H9 (cell line): ENCODE data around the gene ALPG. TPM values are rescaled to one million over a fixed set of nuclear protein-coding genes. Genes with fewer than 3 reads are reported as not detected.
"Not testable (repeated sequence)": the region's sequence is repeated elsewhere in the genome, so short reads cannot be mapped to it uniquely, and the experiment has no call there.

Experiments used
- DNase-seq: peaks from one replicate; pipeline ENCODE4 v3.0.0-alpha.2; 2017
- H2AFZ ChIP-seq: one replicate; pipeline ENCODE4 v1.6.1; 2013; ENCODE audit warnings: mild to moderate bottlenecking, low read length, control low read depth, moderate library complexity
- H2AK5ac ChIP-seq: 2 replicates; pipeline ENCODE4 v1.6.1; 2013; ENCODE audit warnings: low read length, control low read depth, mixed read lengths; ENCODE audit not compliant: insufficient read length
- H2BK120ac ChIP-seq: one replicate; pipeline ENCODE4 v1.6.1; 2013; ENCODE audit warnings: low read depth, mild to moderate bottlenecking, low read length, control low read depth, inconsistent platforms; ENCODE audit not compliant: poor library complexity, severe bottlenecking
- H2BK12ac ChIP-seq: 2 replicates; pipeline ENCODE4 v1.6.1; 2013; ENCODE audit warnings: low read length, control low read depth, mixed read lengths, low read depth; ENCODE audit not compliant: insufficient read length
- H2BK15ac ChIP-seq: 2 replicates; pipeline ENCODE4 v1.6.1; 2013; ENCODE audit warnings: low read depth, low read length, control low read depth
- H2BK20ac ChIP-seq: one replicate; pipeline ENCODE4 v1.6.1; 2013; ENCODE audit warnings: low read depth, mild to moderate bottlenecking, low read length, control low read depth, inconsistent platforms; ENCODE audit not compliant: poor library complexity, severe bottlenecking
- H2BK5ac ChIP-seq: 2 replicates; pipeline ENCODE4 v1.6.1; 2013; ENCODE audit warnings: low read length, control low read depth, mixed read lengths; ENCODE audit not compliant: insufficient read length
- H3K14ac ChIP-seq: 2 replicates; pipeline ENCODE4 v1.6.1; 2013; ENCODE audit warnings: low read length, control low read depth; ENCODE audit not compliant: insufficient read depth
- H3K18ac ChIP-seq: 2 replicates; pipeline ENCODE4 v1.6.1; 2013; ENCODE audit warnings: low read depth, mild to moderate bottlenecking, mixed read lengths, low read length, control low read depth; ENCODE audit not compliant: insufficient read length
- H3K23ac ChIP-seq: 2 replicates; pipeline ENCODE4 v1.6.1; 2013; ENCODE audit warnings: low read length, control low read depth, mixed read lengths, low read depth; ENCODE audit not compliant: insufficient read length
- H3K23me2 ChIP-seq: 2 replicates; pipeline ENCODE4 v1.6.1; 2013; ENCODE audit warnings: low read depth, mild to moderate bottlenecking, mixed read lengths, low read length, control low read depth; ENCODE audit not compliant: insufficient read length, poor library complexity, severe bottlenecking
- H3K27ac ChIP-seq: 2 replicates; pipeline ENCODE4 v1.5.1; 2013; ENCODE audit warnings: low read length, control low read depth, mixed read lengths, low read depth; ENCODE audit not compliant: insufficient read length
- H3K27me3 ChIP-seq: 2 replicates; pipeline ENCODE4 v1.6.1; 2013; ENCODE audit warnings: low read length, control low read depth, inconsistent platforms; ENCODE audit not compliant: insufficient read depth
- H3K4ac ChIP-seq: 2 replicates; pipeline ENCODE4 v1.6.1; 2013; ENCODE audit warnings: low read depth, mild to moderate bottlenecking, control low read depth, inconsistent platforms, low read length, moderate library complexity
- H3K4me1 ChIP-seq: 2 replicates; pipeline ENCODE4 v1.6.1; 2013; ENCODE audit warnings: low read length, control low read depth, inconsistent platforms; ENCODE audit not compliant: insufficient read depth
- H3K4me2 ChIP-seq: 2 replicates; pipeline ENCODE4 v1.6.1; 2013; ENCODE audit warnings: low read length, control low read depth, mixed read lengths; ENCODE audit not compliant: insufficient read length, insufficient read depth
- H3K56ac ChIP-seq: 2 replicates; pipeline ENCODE4 v1.6.1; 2013; ENCODE audit warnings: low read depth, mild to moderate bottlenecking, mixed read lengths, low read length, control low read depth; ENCODE audit not compliant: insufficient read length
- H3K79me1 ChIP-seq: 2 replicates; pipeline ENCODE4 v1.6.1; 2013; ENCODE audit warnings: low read depth, mild to moderate bottlenecking, moderate library complexity, low read length, control low read depth, inconsistent platforms; ENCODE audit not compliant: insufficient read depth, poor library complexity, severe bottlenecking
- H3K79me2 ChIP-seq: 2 replicates; pipeline ENCODE4 v1.6.1; 2013; ENCODE audit warnings: low read length, control low read depth, inconsistent platforms; ENCODE audit not compliant: insufficient read depth
- H3K9ac ChIP-seq: 2 replicates; pipeline ENCODE4 v1.6.1; 2013; ENCODE audit warnings: low read length, control low read depth, mixed read lengths; ENCODE audit not compliant: insufficient read length; ENCODE audit errors: extremely low read depth
- H3K9me3 ChIP-seq: one replicate; pipeline ENCODE4 v1.6.1; 2013; ENCODE audit warnings: low read depth, low read length, inconsistent platforms; ENCODE audit not compliant: control insufficient read depth
- H3T11ph ChIP-seq: one replicate; pipeline ENCODE4 v1.6.1; 2013; ENCODE audit warnings: mild to moderate bottlenecking, low read length, control low read depth, inconsistent platforms
- H4K20me1 ChIP-seq: one replicate; pipeline ENCODE4 v1.6.1; 2013; ENCODE audit not compliant: control insufficient read depth, insufficient read length, insufficient read depth
- H4K5ac ChIP-seq: 2 replicates; pipeline ENCODE4 v1.6.1; 2013; ENCODE audit warnings: low read depth, mild to moderate bottlenecking, mixed read lengths, low read length, control low read depth; ENCODE audit not compliant: insufficient read length
- H4K8ac ChIP-seq: replicated peaks from 2 replicates; pipeline ENCODE4 v1.6.1; 2013; ENCODE audit warnings: low read length, control low read depth, mixed read lengths, low read depth; ENCODE audit not compliant: insufficient read length
- H4K91ac ChIP-seq: 2 replicates; pipeline ENCODE4 v1.6.1; 2013; ENCODE audit warnings: low read depth, mild to moderate bottlenecking, moderate library complexity, mixed read lengths, low read length, control low read depth; ENCODE audit not compliant: insufficient read length
- H3K27ac Mint-ChIP-seq, 3 experiments: 2 replicates in 2 of 3; 3 replicates in 1 of 3; pipeline ENCODE4 v1.8.0; 2020 to 2021; ENCODE audit warnings: mixed read lengths in 3 of 3, mild to moderate bottlenecking in 1 of 3, moderate library complexity in 1 of 3
- H3K27me3 Mint-ChIP-seq: 2 replicates; pipeline ENCODE4 v1.8.0; 2021; ENCODE audit warnings: low read depth, mild to moderate bottlenecking, moderate library complexity, mixed read lengths
- H3K36me3 Mint-ChIP-seq, 3 experiments: 2 replicates in 2 of 3; 3 replicates in 1 of 3; pipeline ENCODE4 v1.8.0; 2020 to 2021; ENCODE audit warnings: low read depth in 3 of 3, mixed read lengths in 3 of 3; ENCODE audit not compliant: insufficient read depth in 1 of 3
- H3K4me1 Mint-ChIP-seq, 2 experiments: 2 replicates each; pipeline ENCODE4 v1.8.0; 2020; ENCODE audit warnings: mixed read lengths in 2 of 2
- H3K4me3 Mint-ChIP-seq, 2 experiments: 2 replicates in 1 of 2; 3 replicates in 1 of 2; pipeline ENCODE4 v1.8.0; 2020 to 2021; ENCODE audit warnings: mild to moderate bottlenecking in 2 of 2, mixed read lengths in 2 of 2, moderate library complexity in 1 of 2
- H3K9me3 Mint-ChIP-seq, 2 experiments: 2 replicates in 1 of 2; 3 replicates in 1 of 2; pipeline ENCODE4 v1.8.0; 2020; ENCODE audit warnings: mild to moderate bottlenecking in 2 of 2, mixed read lengths in 2 of 2, moderate library complexity in 1 of 2
- WGBS: extraction: QIAGEN DNeasy Blood & Tissue Kit; methylation state at CpG from one replicate; pipeline ENCODE4 v1.1.7; 2013; ENCODE audit warnings: missing lambda C conversion rate, low lambda C conversion rate, mixed read lengths; ENCODE audit not compliant: insufficient read length; ENCODE audit errors: extremely low coverage; 5-methylcytosine and 5-hydroxymethylcytosine counted together
- total RNA-seq: library from RNA; stranded (reverse); gene quantifications from 2 replicates; pipeline ENCODE4 v1.2.1, GENCODE V29; 2021

The ALPG gene
- total RNA-seq, 1 experiment from 2014 or later = 1.3 TPM

- not testable (repeated sequence) for H2AK5ac ChIP-seq, H4K5ac ChIP-seq, H2BK20ac ChIP-seq, H3K23me2 ChIP-seq, H3K4me1 Mint-ChIP-seq, H3K4ac ChIP-seq, H3K4me2 ChIP-seq, H2BK5ac ChIP-seq, H3K4me1 ChIP-seq, H2BK12ac ChIP-seq, H3K9ac ChIP-seq, H4K91ac ChIP-seq, H3K79me2 ChIP-seq, H3K79me1 ChIP-seq, H3K9me3 ChIP-seq, H3K9me3 Mint-ChIP-seq, H3T11ph ChIP-seq, H2BK120ac ChIP-seq, H3K4me3 Mint-ChIP-seq, H3K23ac ChIP-seq, H2BK15ac ChIP-seq, H3K56ac ChIP-seq, H4K8ac ChIP-seq, H3K27me3 Mint-ChIP-seq, H4K20me1 ChIP-seq, H3K36me3 Mint-ChIP-seq, DNase-seq, H2AFZ ChIP-seq, H3K27me3 ChIP-seq, H3K27ac Mint-ChIP-seq, H3K27ac ChIP-seq
- peak overlapping the region; percentile 63; the same call in 1 of the 2 replicates for H3K14ac ChIP-seq
- H3K18ac ChIP-seq = peak overlapping the region; percentile 49
- WGBS = no CpG with 5 or more reads among the region's 21 CpGs
Observed at GRCh38 chr2:232443669-232444408, 37.2 kb downstream of the ALPG start.
